Tibial nerve (tissue), 3 donors: ENCODE measurements around the gene CARD9.

Source experiments
- POLR2A ChIP-seq, 2 donors: fragments of 450-650 bp; IDR thresholded peaks; one replicate each; pipeline ENCODE4 v1.6.1; 2017; ENCODE audit warnings: antibody characterized with exemption in 2 of 2, mild to moderate bottlenecking in 2 of 2, moderate library complexity in 2 of 2
- TF ChIP-seq, protein P1 (sequence below), 5 experiments: fragments of 200-600 bp in 3 of 5; fragments of 450-650 bp in 2 of 5; sonication (generic) in 3 of 5; IDR thresholded peaks; one replicate each; pipeline ENCODE4 v1.5.1; 2016 to 2019; ENCODE audit warnings: antibody characterized with exemption in 5 of 5, mild to moderate bottlenecking in 3 of 5, moderate library complexity in 2 of 5

DNA sequence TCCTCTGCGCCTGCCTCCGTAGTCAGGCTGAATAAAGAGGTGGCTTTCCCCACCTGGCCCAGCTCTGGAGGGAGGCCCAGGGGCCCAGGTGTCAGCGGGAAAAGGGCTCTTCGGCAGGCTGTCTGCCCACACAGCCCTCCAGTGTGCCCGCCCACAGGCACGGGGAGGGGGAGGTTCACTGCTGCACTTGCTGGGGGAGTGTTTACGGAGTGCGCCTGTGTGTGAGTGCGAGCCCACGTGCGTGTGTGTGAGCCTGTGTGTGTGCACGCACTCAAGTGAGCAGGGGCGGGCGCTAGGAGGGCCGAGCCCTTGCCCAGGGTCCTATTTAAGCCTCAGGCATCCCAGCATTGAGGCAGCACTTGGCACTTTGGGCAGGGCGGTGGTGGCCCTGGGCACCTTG, 20.8 kb downstream of the CARD9 start:
- TF ChIP-seq, protein P1, sequence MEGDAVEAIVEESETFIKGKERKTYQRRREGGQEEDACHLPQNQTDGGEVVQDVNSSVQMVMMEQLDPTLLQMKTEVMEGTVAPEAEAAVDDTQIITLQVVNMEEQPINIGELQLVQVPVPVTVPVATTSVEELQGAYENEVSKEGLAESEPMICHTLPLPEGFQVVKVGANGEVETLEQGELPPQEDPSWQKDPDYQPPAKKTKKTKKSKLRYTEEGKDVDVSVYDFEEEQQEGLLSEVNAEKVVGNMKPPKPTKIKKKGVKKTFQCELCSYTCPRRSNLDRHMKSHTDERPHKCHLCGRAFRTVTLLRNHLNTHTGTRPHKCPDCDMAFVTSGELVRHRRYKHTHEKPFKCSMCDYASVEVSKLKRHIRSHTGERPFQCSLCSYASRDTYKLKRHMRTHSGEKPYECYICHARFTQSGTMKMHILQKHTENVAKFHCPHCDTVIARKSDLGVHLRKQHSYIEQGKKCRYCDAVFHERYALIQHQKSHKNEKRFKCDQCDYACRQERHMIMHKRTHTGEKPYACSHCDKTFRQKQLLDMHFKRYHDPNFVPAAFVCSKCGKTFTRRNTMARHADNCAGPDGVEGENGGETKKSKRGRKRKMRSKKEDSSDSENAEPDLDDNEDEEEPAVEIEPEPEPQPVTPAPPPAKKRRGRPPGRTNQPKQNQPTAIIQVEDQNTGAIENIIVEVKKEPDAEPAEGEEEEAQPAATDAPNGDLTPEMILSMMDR (IDR thresholded peaks at IDR 0.05) = no peak
- TF ChIP-seq POLR2A (IDR thresholded peaks at IDR 0.05) = no peak
